Tibial nerve (tissue), 4 donors: ENCODE measurements around the gene RARRES2. TPM values are rescaled to one million over a fixed set of nuclear protein-coding genes. Genes with fewer than 3 reads are reported as not detected.

Source experiments
- DNase-seq, 2 donors: peaks; one replicate each; pipeline ENCODE4 v3.0.0-alpha.2; 2019; ENCODE audit warnings: low spot score in 2 of 2
- H3K27ac ChIP-seq, 4 donors: fragments of 200-600 bp; sonication (generic) in 3 of 4; one replicate each; pipeline ENCODE4 v1.5.1; 2017 to 2019; ENCODE audit warnings: mild to moderate bottlenecking in 1 of 4
- H3K27me3 ChIP-seq, 2 donors: fragments of 200-600 bp; sonication (generic) in 1 of 2; one replicate each; pipeline versions ENCODE4 v1.5.1 to v1.6.0; 2017 to 2019
- H3K36me3 ChIP-seq, 3 donors: fragments of 200-600 bp; sonication (generic); one replicate each; pipeline ENCODE4 v1.5.1; 2018 to 2019
- H3K4me1 ChIP-seq, 4 donors: fragments of 200-600 bp; sonication (generic) in 3 of 4; one replicate each; pipeline ENCODE4 v1.5.1; 2017 to 2019
- H3K4me3 ChIP-seq, 4 donors: fragments of 200-600 bp; sonication (generic) in 3 of 4; one replicate each; pipeline ENCODE4 v1.5.1; 2017 to 2019; ENCODE audit warnings: mild to moderate bottlenecking in 1 of 4, moderate library complexity in 1 of 4
- H3K9me3 ChIP-seq, 4 donors: fragments of 200-600 bp; sonication (generic) in 3 of 4; one replicate each; pipeline ENCODE4 v1.5.1; 2017 to 2019
- EP300 ChIP-seq, 2 donors: sonication (generic); formaldehyde crosslinking; IDR thresholded peaks; one replicate each; pipeline ENCODE4 v1.6.1; 2017; ENCODE audit warnings: antibody characterized with exemption in 2 of 2, mild to moderate bottlenecking in 1 of 2
- POLR2A ChIP-seq, 2 donors: fragments of 450-650 bp; IDR thresholded peaks; one replicate each; pipeline ENCODE4 v1.6.1; 2017; ENCODE audit warnings: antibody characterized with exemption in 2 of 2, mild to moderate bottlenecking in 2 of 2, moderate library complexity in 2 of 2
- WGBS, 2 donors: methylation state at CpG; one replicate each; pipeline ENCODE4 v1.1.5; 2018; 5-methylcytosine and 5-hydroxymethylcytosine counted together
- total RNA-seq, 4 donors: library from RNA; depleted of rRNA; stranded (reverse); fragments of >200 nt; gene quantifications; one replicate each; pipeline ENCODE4 v1.1.0, GENCODE V29; 2016
- TF ChIP-seq, protein P1 (sequence below), 5 experiments: fragments of 200-600 bp in 3 of 5; fragments of 450-650 bp in 2 of 5; sonication (generic) in 3 of 5; IDR thresholded peaks; one replicate each; pipeline ENCODE4 v1.5.1; 2016 to 2019; ENCODE audit warnings: antibody characterized with exemption in 5 of 5, mild to moderate bottlenecking in 3 of 5, moderate library complexity in 2 of 5

RARRES2 gene
- total RNA-seq, 4 donors from 2014 or later = 172 to 382 (median 375) TPM

DNA sequence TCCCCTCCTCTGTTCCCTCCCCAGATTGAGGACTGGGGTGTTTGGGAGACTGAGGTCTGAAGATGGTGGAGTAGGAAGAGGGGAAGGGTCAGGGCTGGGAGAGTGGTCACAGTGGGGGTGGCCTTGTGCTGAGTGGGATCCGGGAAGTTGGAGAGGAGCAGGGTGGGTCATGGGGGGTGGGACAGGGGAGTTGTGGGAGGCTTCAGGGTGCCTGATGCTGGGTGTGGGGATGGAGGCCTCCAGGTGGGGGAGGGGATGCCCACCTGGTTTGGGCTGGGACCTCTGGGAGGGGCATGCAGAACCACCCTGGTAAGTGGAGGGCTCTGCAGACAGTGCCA lies 40.3 kb upstream of the RARRES2 start:
- Histone ChIP-seq H3K4me3 (no peak overlapping the region), H3K9me3 (no peaks in the 10 kb centered on the region), H3K4me1 (peaks cover 0 to 90% (median 33%) of the 10 kb centered on the region in 4 donors), H3K36me3 (no peaks in the 10 kb centered on the region), H3K27me3 (no peaks in the 10 kb centered on the region), H3K27ac (peak overlapping the region in 3 of 4 donors; percentile 74 to 97 (median 87))
- no peak for TF ChIP-seq POLR2A (IDR thresholded peaks at IDR 0.05)
- TF ChIP-seq, protein P1, sequence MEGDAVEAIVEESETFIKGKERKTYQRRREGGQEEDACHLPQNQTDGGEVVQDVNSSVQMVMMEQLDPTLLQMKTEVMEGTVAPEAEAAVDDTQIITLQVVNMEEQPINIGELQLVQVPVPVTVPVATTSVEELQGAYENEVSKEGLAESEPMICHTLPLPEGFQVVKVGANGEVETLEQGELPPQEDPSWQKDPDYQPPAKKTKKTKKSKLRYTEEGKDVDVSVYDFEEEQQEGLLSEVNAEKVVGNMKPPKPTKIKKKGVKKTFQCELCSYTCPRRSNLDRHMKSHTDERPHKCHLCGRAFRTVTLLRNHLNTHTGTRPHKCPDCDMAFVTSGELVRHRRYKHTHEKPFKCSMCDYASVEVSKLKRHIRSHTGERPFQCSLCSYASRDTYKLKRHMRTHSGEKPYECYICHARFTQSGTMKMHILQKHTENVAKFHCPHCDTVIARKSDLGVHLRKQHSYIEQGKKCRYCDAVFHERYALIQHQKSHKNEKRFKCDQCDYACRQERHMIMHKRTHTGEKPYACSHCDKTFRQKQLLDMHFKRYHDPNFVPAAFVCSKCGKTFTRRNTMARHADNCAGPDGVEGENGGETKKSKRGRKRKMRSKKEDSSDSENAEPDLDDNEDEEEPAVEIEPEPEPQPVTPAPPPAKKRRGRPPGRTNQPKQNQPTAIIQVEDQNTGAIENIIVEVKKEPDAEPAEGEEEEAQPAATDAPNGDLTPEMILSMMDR (IDR thresholded peaks at IDR 0.05) = no peak
- TF ChIP-seq EP300 (IDR thresholded peaks at IDR 0.05) = no peak
- DNase-seq = no peak
- 63 to 76% methylated on average over 1 of the region's 1 CpG for WGBS, 2 donors

DNA sequence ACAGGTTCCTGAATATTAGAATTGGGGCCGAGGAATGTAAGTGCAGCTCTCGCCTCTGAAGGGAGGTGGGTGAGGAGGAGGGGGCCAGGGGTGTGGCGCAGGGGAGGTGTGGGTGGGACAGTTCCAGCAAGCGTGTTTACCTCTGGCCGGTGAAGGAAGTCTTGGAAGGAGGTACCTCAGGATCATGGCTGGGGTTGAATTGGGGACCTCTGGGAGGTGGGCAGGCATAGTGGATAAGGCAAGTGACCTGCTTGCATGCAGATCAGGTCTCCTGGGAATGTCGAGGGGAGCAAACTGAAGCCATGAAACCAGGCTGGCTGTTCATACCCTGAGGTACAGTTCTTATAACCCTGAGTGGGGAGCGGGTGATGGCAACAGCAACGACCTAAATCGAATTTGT lies 39.7 kb upstream of the RARRES2 start:
- Histone ChIP-seq H3K4me1 (peaks cover 0 to 90% (median 32%) of the 10 kb centered on the region in 4 donors), H3K27me3 (no peaks in the 10 kb centered on the region), H3K4me3 (no peak overlapping the region), H3K9me3 (no peaks in the 10 kb centered on the region), H3K27ac (peak overlapping the region in 2 of 4 donors; percentile 87 to 97), H3K36me3 (no peaks in the 10 kb centered on the region)
- TF ChIP-seq, protein P1 (IDR thresholded peaks at IDR 0.05) = no peak
- no peak for TF ChIP-seq EP300 (IDR thresholded peaks at IDR 0.05)
- TF ChIP-seq POLR2A (IDR thresholded peaks at IDR 0.05) = no peak
- 73 to 77% methylated on average over 9 of the region's 9 CpGs for WGBS, 2 donors
- no peak for DNase-seq

DNA sequence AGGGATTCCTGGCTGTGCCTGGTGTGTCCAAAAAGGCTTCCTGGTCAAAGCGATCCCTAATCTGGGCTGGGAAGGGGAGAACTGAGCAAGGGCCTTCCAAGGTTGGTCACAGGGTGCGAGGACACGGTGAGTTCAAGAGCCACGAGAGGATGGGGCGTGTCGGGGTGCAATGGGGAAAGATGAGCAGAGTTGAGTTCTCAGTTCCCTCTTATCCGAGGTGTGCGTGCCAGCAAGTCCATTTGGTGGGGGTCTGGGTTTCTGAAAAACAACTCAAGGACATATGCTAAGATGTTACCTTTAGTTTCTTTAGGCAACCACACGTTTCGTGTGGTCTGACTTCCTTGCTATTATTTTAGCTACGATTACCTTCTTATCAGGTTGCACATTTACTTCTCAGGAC lies 39.0 kb upstream of the RARRES2 start:
- H3K9me3 ChIP-seq = no peaks in the 10 kb centered on the region
- no peak for DNase-seq
- no peaks in the 10 kb centered on the region for H3K27me3 ChIP-seq
- H3K27ac ChIP-seq = peak overlapping the region in 3 of 4 donors; percentile 87 to 97 (median 91)
- WGBS, 2 donors = 57 to 73% methylated on average over 11 of the region's 11 CpGs
- H3K4me3 ChIP-seq = peak overlapping the region in 1 of 4 donors; percentile 99
- no peak for TF ChIP-seq EP300 (IDR thresholded peaks at IDR 0.05)
- no peak for TF ChIP-seq POLR2A (IDR thresholded peaks at IDR 0.05)
- TF ChIP-seq, protein P1 (IDR thresholded peaks at IDR 0.05) = no peak
- peaks cover 0 to under 1% (median 0%) of the 10 kb centered on the region in 3 donors for H3K36me3 ChIP-seq
- peaks cover 0 to 86% (median 30%) of the 10 kb centered on the region in 4 donors for H3K4me1 ChIP-seq

DNA sequence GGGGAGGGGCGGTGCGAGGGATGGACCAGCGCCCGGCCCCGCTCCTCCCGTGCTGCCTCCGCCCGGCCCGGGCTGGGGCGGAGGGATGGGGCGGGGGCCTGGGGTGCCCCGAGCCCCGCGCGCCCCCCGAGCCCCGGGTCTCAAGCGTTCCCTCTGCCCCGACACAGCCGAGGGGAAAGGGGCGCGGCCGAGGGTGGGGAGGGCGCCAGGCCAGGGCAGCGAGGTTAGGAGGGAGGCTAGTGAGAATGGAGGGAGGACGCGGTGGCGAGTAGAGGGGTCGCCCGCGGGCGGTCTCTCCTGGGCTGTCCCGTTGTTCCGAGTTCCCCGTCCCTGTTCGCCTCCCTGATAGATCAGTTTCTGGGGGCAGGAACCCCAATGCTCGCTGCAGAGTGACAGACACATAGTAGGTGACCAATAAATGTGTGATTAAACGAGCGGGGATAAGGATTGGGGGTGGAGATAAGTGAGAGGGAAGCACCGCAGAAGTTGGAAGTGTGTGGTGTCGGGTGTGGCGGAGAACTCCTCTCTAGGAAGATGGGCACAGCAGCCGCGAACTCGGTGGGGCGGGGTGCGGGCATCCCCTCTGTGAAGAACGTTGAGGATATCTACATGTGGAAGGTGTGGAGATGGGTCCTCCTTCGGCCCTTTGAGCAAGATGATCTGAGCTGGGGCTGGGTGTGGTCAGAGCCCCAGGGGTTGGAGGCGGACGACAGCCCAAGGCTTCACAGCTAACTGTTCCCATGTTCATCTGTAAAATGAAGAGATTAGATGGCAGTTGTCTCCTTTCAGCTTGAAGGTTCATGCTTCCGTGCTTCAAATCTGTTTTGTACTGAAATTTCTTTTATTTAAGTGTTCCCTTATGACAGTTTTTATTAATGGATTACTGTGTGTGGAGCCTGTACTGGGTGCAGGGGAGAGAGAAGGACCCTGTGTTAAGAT lies 38.3 kb upstream of the RARRES2 start:
- DNase-seq = peak in 1 of 2 donors; percentile 28
- 2% methylated on average over 38 to 46 of the region's 52 CpGs for WGBS, 2 donors
- TF ChIP-seq EP300 (IDR thresholded peaks at IDR 0.05) (no peak), POLR2A (IDR thresholded peaks at IDR 0.05) (no peak)
- TF ChIP-seq, protein P1 (IDR thresholded peaks at IDR 0.05) = no peak

More for the DNA sequence above, 38.3 kb upstream of the RARRES2 start:
- peaks cover 0 to 79% (median 26%) of the 10 kb centered on the region in 4 donors for H3K4me1 ChIP-seq
- H3K9me3 ChIP-seq = no peaks in the 10 kb centered on the region
- H3K4me3 ChIP-seq = peak overlapping the region; percentile 78 to 99 (median 88)
- peaks cover 0 to 8% (median 0%) of the 10 kb centered on the region in 3 donors for H3K36me3 ChIP-seq
- H3K27ac ChIP-seq = peak overlapping the region; percentile 82 to 97 (median 89)
- H3K27me3 ChIP-seq = no peaks in the 10 kb centered on the region
